Gastroesophageal sphincter (tissue), 3 donors: ENCODE measurements around the gene ERBB4.

ENCODE experiments used
- POLR2A ChIP-seq, 2 donors: fragments of 450-650 bp; IDR thresholded peaks; one replicate each; pipeline ENCODE4 v1.6.1; 2017; ENCODE audit warnings: antibody characterized with exemption in 2 of 2, mild to moderate bottlenecking in 2 of 2, moderate library complexity in 1 of 2
- POLR2AphosphoS5 ChIP-seq: sonication (generic); formaldehyde crosslinking; IDR thresholded peaks from one replicate; pipeline ENCODE4 v1.6.1; 2017; ENCODE audit warnings: antibody characterized with exemption
- TF ChIP-seq, protein P1 (sequence below), 4 experiments: fragments of 200-600 bp in 2 of 4; fragments of 450-650 bp in 2 of 4; sonication (generic) in 1 of 4; IDR thresholded peaks; one replicate each; pipeline ENCODE4 v1.5.1; 2017 to 2019; ENCODE audit warnings: antibody characterized with exemption in 4 of 4, mild to moderate bottlenecking in 2 of 4, moderate library complexity in 2 of 4

DNA sequence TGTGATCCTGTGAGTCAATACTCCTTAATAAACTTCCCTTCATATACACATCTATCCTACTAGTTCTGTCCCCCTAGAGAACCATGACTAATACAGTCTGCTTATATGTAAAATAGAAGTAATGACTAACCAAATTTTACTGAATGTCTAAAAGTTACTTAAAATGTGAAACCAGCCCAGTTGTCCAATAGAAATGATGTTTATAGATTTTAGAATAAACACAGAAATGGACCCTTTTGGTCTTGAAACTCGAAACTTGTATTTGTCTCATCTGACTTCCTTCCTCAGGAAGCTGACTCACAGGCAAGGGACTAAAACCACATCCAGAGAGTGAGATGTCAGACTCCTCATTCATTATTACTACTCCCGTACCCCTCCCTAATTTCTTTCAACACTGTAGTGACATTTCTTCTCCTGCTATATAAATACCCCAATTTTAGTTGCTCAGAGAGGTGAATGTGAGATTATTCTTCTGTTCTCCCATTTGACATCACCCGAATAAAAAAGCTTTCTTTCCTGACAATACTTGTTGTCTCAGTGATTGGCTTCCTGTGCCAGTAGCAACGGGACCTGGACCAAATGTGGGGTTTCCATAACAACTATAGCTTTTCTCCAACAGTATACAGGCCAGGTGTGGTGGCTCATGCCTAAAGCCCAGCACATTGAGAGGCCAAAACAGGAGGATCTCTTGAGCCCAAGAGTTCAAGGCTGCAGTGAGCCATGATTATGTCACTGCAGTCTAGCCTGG, 486.0 kb downstream of the ERBB4 start:
- TF ChIP-seq, protein P1, sequence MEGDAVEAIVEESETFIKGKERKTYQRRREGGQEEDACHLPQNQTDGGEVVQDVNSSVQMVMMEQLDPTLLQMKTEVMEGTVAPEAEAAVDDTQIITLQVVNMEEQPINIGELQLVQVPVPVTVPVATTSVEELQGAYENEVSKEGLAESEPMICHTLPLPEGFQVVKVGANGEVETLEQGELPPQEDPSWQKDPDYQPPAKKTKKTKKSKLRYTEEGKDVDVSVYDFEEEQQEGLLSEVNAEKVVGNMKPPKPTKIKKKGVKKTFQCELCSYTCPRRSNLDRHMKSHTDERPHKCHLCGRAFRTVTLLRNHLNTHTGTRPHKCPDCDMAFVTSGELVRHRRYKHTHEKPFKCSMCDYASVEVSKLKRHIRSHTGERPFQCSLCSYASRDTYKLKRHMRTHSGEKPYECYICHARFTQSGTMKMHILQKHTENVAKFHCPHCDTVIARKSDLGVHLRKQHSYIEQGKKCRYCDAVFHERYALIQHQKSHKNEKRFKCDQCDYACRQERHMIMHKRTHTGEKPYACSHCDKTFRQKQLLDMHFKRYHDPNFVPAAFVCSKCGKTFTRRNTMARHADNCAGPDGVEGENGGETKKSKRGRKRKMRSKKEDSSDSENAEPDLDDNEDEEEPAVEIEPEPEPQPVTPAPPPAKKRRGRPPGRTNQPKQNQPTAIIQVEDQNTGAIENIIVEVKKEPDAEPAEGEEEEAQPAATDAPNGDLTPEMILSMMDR (IDR thresholded peaks at IDR 0.05): no peak
- TF ChIP-seq POLR2AphosphoS5 (no peak), POLR2A (IDR thresholded peaks at IDR 0.05) (no peak)
